WTC11 (cell line): ENCODE results near the gene C11orf21.

Source experiments
- CBFB ChIP-seq: sonication (generic); formaldehyde crosslinking; IDR thresholded peaks from 2 replicates; pipeline ENCODE4 v1.8.1; 2022; ENCODE audit warnings: mild to moderate bottlenecking, low read depth, missing genetic modification reagents
- CREB1 ChIP-seq: sonication (generic); formaldehyde crosslinking; IDR thresholded peaks from 2 replicates; pipeline ENCODE4 v1.8.0; 2023; ENCODE audit warnings: mild to moderate bottlenecking, missing genetic modification reagents
- CTCF ChIP-seq: fragments of 200-600 bp; IDR thresholded peaks from 2 replicates; pipeline ENCODE4 v1.8.0; 2022; ENCODE audit warnings: antibody characterized with exemption
- E2F4 ChIP-seq: sonication (generic); formaldehyde crosslinking; IDR thresholded peaks from 2 replicates; pipeline ENCODE4 v1.8.1; 2022; ENCODE audit warnings: low read depth, mild to moderate bottlenecking, moderate library complexity, missing genetic modification reagents, borderline replicate concordance
- ESRRA ChIP-seq: sonication (generic); formaldehyde crosslinking; IDR thresholded peaks from 2 replicates; pipeline ENCODE4 v1.8.1; 2022; ENCODE audit warnings: mild to moderate bottlenecking, missing genetic modification reagents, borderline replicate concordance
- KAT7 ChIP-seq: sonication (generic); formaldehyde crosslinking; IDR thresholded peaks from 2 replicates; pipeline ENCODE4 v1.8.1; 2023; ENCODE audit warnings: missing genetic modification reagents, mild to moderate bottlenecking, borderline replicate concordance
- SP1 ChIP-seq: sonication (generic); formaldehyde crosslinking; conservative IDR thresholded peaks from 2 replicates; pipeline ENCODE4 v1.8.1; 2022; ENCODE audit warnings: missing genetic modification reagents
- USF1 ChIP-seq: sonication (generic); formaldehyde crosslinking; IDR thresholded peaks from 2 replicates; pipeline ENCODE4 v1.8.0; 2022; ENCODE audit warnings: mild to moderate bottlenecking, missing genetic modification reagents
- ZNF232 ChIP-seq: sonication (generic); formaldehyde crosslinking; IDR thresholded peaks from 2 replicates; pipeline ENCODE4 v1.8.0; 2022; ENCODE audit warnings: mild to moderate bottlenecking, missing genetic modification reagents
- ZNF263 ChIP-seq: sonication (generic); formaldehyde crosslinking; IDR thresholded peaks from 2 replicates; pipeline ENCODE4 v1.8.1; 2022; ENCODE audit warnings: low read depth, mild to moderate bottlenecking, moderate library complexity, missing genetic modification reagents
- ZNF317 ChIP-seq: sonication (generic); formaldehyde crosslinking; IDR thresholded peaks from 2 replicates; pipeline ENCODE4 v1.8.1; 2023; ENCODE audit warnings: low read depth, mild to moderate bottlenecking, moderate library complexity, missing genetic modification reagents, borderline replicate concordance

- no peak for TF ChIP-seq USF1
- no peak for TF ChIP-seq CREB1
- no peak for TF ChIP-seq CTCF
- TF ChIP-seq SP1 = no peak
- no peak for TF ChIP-seq KAT7 (CRISPR knock-in tag)
- TF ChIP-seq CBFB = no peak
- no peak for TF ChIP-seq E2F4 (CRISPR knock-in tag)
- TF ChIP-seq ZNF232 (CRISPR knock-in tag) = no peak
- no peak for TF ChIP-seq ZNF263 (CRISPR knock-in tag)
- TF ChIP-seq ESRRA (CRISPR knock-in tag) = no peak
- no peak for TF ChIP-seq ZNF317 (CRISPR knock-in tag)
Measured at GRCh38 chr11:2273771-2274170, 27.9 kb downstream of the C11orf21 start.
